Vagina (tissue), 2 donors: ENCODE data around the gene ENTPD1. TPM values are rescaled to one million over a fixed set of nuclear protein-coding genes. Genes with fewer than 3 reads are reported as not detected.

Experiments
- DNase-seq, 2 donors: peaks; one replicate each; pipeline ENCODE4 v3.0.0-alpha.2; 2017; ENCODE audit errors: extremely low spot score in 2 of 2
- H3K27ac ChIP-seq: fragments of 200-600 bp; sonication (generic); one replicate; pipeline ENCODE4 v1.5.1; 2019
- H3K27me3 ChIP-seq: fragments of 200-600 bp; sonication (generic); one replicate; pipeline ENCODE4 v1.5.1; 2019
- H3K36me3 ChIP-seq, 2 donors: fragments of 200-600 bp; sonication (generic); one replicate each; pipeline ENCODE4 v1.5.1; 2017 to 2019
- H3K4me1 ChIP-seq: fragments of 200-600 bp; sonication (generic); one replicate; pipeline ENCODE4 v1.5.1; 2019
- H3K4me3 ChIP-seq, 2 donors: fragments of 200-600 bp; sonication (generic); 1 replicate in 1 of 2; 2 replicates in 1 of 2; pipeline ENCODE4 v1.5.1; 2016 to 2019
- H3K9me3 ChIP-seq: fragments of 200-600 bp; sonication (generic); one replicate; pipeline ENCODE4 v1.5.1; 2019
- CTCF ChIP-seq, 3 experiments: fragments of 450-650 bp in 2 of 3; fragments of 200-600 bp in 1 of 3; sonication (generic) in 1 of 3; IDR thresholded peaks; one replicate each; pipeline ENCODE4 v1.5.1; 2017 to 2019; ENCODE audit warnings: antibody characterized with exemption in 3 of 3, mild to moderate bottlenecking in 2 of 3, moderate library complexity in 2 of 3
- POLR2A ChIP-seq, 2 donors: fragments of 450-650 bp; IDR thresholded peaks; one replicate each; pipeline ENCODE4 v1.6.1; 2017; ENCODE audit warnings: antibody characterized with exemption in 2 of 2, mild to moderate bottlenecking in 2 of 2, moderate library complexity in 2 of 2
- POLR2AphosphoS5 ChIP-seq, 2 donors: sonication (generic); formaldehyde crosslinking; IDR thresholded peaks; one replicate each; pipeline ENCODE4 v1.9.0; 2017; ENCODE audit warnings: antibody characterized with exemption in 2 of 2, mild to moderate bottlenecking in 2 of 2, low read depth in 1 of 2; ENCODE audit not compliant: insufficient read depth in 1 of 2
- intact Hi-C: fragments of 100-400 bp; cut with DNase I; formaldehyde crosslinking; loops from one replicate; pipeline ENCODE4 v1.15.1; 2023
- total RNA-seq: library from RNA; depleted of rRNA; stranded (reverse); fragments of >200 nt; gene quantifications from one replicate; pipeline ENCODE4 v1.2.3, GENCODE V29; 2016

The ENTPD1 gene
- total RNA-seq, 1 donor from 2014 or later, result 17.7 TPM

GRCh38 chr10:95782318-95782717, 26.4 kb downstream of the ENTPD1 start:
- intact Hi-C loops, result no loop called here
- no peak for DNase-seq
- Histone ChIP-seq H3K9me3 (no peaks in the 10 kb centered on the region), H3K36me3 (no peaks in the 10 kb centered on the region), H3K4me3 (no peak overlapping the region), H3K27ac (no peak overlapping the region), H3K4me1 (peaks cover 14% of the 10 kb centered on the region), H3K27me3 (no peaks in the 10 kb centered on the region)
- TF ChIP-seq POLR2AphosphoS5 (IDR thresholded peaks at IDR 0.05; ENCODE audit: insufficient read depth in 1 of 2, low read depth in 1 of 2) (no peak), CTCF (IDR thresholded peaks at IDR 0.05) (no peak), POLR2A (IDR thresholded peaks at IDR 0.05) (no peak)

GRCh38 chr10:95783741-95784140, 27.8 kb downstream of the ENTPD1 start:
- no peak overlapping the region for H3K27ac ChIP-seq

GRCh38 chr10:95784279-95784913, 28.4 kb downstream of the ENTPD1 start:
- no peaks in the 10 kb centered on the region for H3K27me3 ChIP-seq
- no peak for DNase-seq
- peaks cover 14% of the 10 kb centered on the region for H3K4me1 ChIP-seq
- TF ChIP-seq CTCF (IDR thresholded peaks at IDR 0.05) (no peak), POLR2A (IDR thresholded peaks at IDR 0.05) (no peak), POLR2AphosphoS5 (IDR thresholded peaks at IDR 0.05; ENCODE audit: insufficient read depth in 1 of 2, low read depth in 1 of 2) (no peak)
- no peaks in the 10 kb centered on the region for H3K36me3 ChIP-seq
- H3K4me3 ChIP-seq, result no peak overlapping the region
- H3K27ac ChIP-seq, result no peak overlapping the region
- intact Hi-C loops, result no loop called here
- no peaks in the 10 kb centered on the region for H3K9me3 ChIP-seq

More at GRCh38 chr10:95783741-95784140, 27.8 kb downstream of the ENTPD1 start:
- Histone ChIP-seq H3K36me3 (no peaks in the 10 kb centered on the region), H3K27me3 (no peaks in the 10 kb centered on the region), H3K9me3 (no peaks in the 10 kb centered on the region), H3K4me3 (no peak overlapping the region), H3K4me1 (peaks cover 14% of the 10 kb centered on the region)
- intact Hi-C loops, result no loop called here
- no peak for DNase-seq
- TF ChIP-seq POLR2A (IDR thresholded peaks at IDR 0.05), result no peak
- TF ChIP-seq POLR2AphosphoS5 (IDR thresholded peaks at IDR 0.05; ENCODE audit: insufficient read depth in 1 of 2, low read depth in 1 of 2), result no peak
- no peak for TF ChIP-seq CTCF (IDR thresholded peaks at IDR 0.05)

- Histone ChIP-seq H3K9me3 (no peaks in the 10 kb centered on the region), H3K36me3 (no peaks in the 10 kb centered on the region), H3K27me3 (no peaks in the 10 kb centered on the region), H3K27ac (no peak overlapping the region), H3K4me3 (no peak overlapping the region), H3K4me1 (peaks cover 14% of the 10 kb centered on the region)
- intact Hi-C loops, result no loop called here
- no peak for DNase-seq
- TF ChIP-seq POLR2A (IDR thresholded peaks at IDR 0.05), result no peak
Observed at GRCh38 chr10:95785317-95785716, 29.4 kb downstream of the ENTPD1 start.

- Histone ChIP-seq H3K27ac (no peak overlapping the region), H3K4me1 (peaks cover 14% of the 10 kb centered on the region), H3K27me3 (no peaks in the 10 kb centered on the region), H3K9me3 (no peaks in the 10 kb centered on the region), H3K4me3 (no peak overlapping the region), H3K36me3 (no peaks in the 10 kb centered on the region)
- TF ChIP-seq POLR2A (IDR thresholded peaks at IDR 0.05) (no peak), POLR2AphosphoS5 (IDR thresholded peaks at IDR 0.05; ENCODE audit: insufficient read depth in 1 of 2, low read depth in 1 of 2) (no peak), CTCF (IDR thresholded peaks at IDR 0.05) (no peak)
- no peak for DNase-seq
- intact Hi-C loops, result no loop called here
Observed at GRCh38 chr10:95785942-95786669, 30.1 kb downstream of the ENTPD1 start.
